HG03108 (cell line): ENCODE data around the gene UGT1A1.

Source experiments
- ATAC-seq: cut with Tn5 transposase; IDR thresholded peaks from one replicate; pipeline ENCODE4 v1.9.1; 2021; ENCODE audit warnings: moderate library complexity; ENCODE audit not compliant: unreplicated experiment

The UGT1A1 gene

DNA sequence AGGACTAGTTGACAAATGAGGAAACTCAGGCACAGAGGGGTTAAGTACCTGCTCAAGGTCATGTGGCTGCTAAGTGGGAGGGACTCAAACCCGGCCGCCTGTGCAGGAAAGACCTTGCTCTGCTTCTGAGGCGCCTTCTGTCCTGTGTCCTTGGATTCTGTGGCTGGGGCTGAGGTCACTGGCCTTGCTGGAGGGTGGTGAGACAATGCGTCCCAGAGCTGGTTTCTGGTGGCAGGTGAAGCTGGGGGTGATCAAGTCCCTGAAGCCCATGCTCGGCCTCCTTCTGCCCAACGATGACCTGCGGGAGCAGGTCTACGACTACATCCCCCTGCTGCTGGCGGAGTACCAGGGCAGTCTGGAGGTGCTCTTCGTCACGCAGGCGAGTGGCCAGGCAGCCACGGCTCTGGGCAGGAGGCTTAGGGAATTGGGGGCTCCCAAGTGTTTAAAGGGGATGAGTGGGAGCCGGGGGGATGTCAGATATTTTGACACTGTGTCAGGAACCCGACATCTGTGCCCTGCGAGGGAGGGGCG lies 34.1 kb downstream of the UGT1A1 start:
- ATAC-seq: no peak

DNA sequence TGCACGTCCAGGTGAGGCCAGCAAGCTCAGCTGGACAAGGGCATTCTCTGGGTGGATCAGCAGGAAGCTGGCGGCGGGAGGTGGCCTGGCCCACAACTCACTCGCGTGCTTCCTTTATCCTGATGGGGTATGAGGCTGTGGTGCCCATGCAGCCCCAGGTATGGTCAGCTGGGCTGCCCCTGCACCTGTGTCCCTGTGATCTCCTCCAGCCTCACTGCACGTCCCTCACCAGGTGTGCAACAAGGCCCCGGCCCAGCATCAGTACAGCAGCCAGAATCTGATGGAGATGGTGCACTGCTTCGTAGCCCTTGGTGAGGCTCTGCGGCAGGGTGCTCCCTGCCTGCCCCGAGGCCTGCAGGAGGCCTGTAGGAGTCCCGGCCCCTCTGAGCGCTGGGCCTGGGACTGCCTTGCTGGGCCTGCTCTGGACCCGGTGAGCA lies 35.7 kb downstream of the UGT1A1 start:
- no peak for ATAC-seq

DNA sequence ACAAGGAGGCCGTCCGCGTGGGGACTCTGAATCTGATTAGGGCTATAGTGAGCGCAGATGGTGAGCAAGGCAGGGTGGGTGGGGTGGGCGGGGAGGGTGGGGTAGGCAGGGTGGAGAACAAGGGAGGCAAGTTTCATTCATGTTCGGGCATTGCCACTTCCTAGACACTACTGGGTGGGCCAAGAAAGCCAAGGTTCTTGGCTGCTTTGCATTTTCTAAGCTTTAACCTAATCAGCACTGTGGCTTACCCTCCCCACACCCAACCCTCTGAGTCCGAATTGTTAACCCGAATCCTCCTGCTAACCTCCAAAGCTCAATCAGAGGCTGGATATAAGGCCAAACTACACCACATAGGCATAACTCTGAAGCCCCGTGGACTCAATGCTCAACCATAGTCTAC lies 36.2 kb downstream of the UGT1A1 start:
- ATAC-seq: no peak

DNA sequence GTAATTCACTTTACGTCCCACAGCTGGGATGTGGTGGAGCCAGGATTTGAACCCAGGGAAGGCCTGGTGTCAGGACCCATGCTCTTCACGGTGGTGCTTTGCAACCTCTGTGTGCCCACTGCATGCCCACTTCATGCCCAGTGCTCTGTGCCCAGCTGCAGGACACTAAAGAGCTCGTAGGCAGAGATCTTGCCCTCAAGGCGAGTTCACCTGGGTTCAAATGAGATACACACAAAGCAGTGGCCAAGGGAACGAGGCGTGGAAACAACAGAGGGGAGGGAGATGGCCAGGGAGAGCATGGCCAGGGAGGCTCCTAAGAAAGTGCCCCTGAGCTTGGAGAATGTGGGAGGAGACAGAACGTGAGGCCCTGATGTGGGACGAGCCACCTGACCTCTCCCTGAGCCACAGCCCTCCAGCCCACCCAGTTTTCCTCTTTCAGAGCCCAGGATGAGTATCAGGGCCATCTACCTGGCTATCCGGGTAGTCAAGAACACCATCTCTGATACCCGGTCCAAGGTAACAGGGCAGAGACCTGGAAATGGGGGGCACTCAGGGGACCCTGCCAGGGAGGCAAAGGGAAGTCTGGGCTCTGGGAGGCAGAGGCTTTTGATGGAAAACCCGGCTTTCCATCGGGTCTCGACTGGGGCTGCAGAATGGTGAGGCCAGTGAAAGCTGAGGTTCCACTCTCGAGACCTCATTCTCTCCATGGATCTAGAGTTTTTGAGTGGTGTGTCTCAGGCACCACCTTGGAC lies 38.4 kb downstream of the UGT1A1 start:
- no peak for ATAC-seq

DNA sequence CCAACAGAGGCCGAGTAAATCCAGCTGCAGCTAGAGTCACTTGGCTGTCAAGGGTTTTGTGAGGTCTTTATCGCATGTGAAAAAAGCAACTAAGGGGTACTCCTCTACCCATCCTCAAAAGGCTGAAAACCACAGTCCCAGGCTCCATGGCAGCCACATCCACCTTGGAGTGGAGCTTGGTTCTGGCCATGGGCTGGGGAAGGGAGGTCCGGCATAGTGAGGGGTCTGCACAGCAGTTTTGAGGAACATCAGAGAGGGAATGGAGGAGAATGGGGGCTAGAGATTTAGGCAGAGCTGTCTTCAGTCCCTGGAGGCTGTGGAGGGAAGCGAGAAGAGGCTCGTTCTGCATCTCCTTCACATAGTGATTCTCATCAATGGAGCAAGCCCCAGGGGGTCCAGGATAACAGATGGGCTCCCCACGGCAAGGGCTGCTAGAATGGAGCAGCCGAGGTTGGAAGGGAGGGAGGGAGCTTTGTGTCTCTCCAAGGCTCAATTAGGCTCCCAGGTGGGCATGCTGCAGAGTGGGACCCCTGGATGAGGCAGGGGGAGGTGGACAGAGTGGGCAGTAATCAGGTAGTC lies 39.1 kb downstream of the UGT1A1 start:
- ATAC-seq: no peak

DNA sequence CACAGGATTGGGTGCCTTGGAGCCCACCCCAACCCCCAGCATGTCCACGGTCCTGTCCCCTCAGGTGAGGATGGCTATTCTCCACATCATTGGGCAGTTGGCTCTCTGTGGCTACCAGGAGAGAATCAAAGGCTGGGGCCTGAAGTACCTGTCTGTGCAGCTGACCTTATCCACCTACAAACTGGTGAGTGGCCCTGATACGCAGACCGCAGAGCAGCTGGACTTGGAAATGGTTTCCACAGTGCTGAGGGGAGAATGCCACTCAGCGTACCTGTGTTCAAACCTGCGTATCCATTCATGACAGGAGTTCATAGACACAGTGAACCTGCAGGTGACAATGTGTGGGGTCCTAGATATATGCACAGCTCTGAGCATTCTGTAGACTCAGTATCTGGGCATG lies 39.6 kb downstream of the UGT1A1 start:
- ATAC-seq: no peak

DNA sequence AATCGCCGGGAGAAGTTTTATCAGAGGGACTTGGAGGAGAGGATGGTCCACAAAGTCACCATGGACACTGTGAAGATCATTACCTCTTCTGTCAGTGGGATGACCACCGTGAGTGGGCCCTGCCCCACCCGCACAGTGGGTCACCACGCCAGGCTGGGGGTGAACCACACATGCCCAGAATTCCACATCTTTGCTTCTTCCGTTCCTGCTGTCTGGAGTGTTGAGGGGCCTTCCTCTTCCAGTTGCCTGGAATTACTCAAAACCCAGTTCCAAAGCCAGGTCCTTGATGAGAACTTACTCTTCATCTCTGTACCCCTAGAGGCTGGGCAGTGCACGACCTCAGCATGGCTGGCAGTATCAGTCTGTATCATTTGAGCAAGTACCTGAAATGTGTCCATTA lies 40.1 kb downstream of the UGT1A1 start:
- ATAC-seq: no peak

DNA sequence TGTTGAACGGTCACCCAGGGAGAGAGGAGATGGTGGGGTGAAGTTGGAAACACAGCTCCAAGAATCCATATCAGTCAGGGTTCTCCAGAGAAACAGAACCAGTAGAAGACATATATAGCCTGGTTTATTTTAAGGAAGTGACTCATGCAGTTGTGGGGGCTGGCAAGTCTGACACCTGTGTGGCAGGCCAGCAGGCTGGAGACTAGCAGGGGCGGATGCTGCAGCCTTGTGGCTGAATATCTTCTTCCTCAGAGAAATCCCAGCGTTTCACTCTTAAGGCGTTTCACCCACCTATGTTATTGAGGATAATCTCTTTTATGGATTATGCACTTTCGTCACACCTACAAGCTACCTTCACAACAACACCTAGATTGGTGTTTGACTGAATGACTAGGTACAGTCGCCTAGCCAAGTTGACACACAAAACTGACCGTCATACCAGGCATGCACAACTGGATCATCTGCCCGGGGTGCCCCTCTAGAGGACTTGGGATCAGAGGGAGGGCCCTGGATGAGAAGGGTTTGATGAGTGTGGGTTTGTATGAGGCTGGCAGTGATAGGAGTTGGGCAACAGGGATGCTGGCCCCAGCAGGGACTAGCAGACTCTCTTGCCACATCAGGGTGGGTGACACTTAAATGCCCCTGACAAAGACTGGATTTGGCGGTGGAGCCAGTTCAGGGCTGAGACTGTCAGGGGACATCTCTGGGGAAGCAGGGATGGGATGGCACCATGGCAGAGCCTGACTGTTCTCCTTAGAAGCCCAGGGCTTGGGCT lies 41.5 kb downstream of the UGT1A1 start:
- no peak for ATAC-seq

DNA sequence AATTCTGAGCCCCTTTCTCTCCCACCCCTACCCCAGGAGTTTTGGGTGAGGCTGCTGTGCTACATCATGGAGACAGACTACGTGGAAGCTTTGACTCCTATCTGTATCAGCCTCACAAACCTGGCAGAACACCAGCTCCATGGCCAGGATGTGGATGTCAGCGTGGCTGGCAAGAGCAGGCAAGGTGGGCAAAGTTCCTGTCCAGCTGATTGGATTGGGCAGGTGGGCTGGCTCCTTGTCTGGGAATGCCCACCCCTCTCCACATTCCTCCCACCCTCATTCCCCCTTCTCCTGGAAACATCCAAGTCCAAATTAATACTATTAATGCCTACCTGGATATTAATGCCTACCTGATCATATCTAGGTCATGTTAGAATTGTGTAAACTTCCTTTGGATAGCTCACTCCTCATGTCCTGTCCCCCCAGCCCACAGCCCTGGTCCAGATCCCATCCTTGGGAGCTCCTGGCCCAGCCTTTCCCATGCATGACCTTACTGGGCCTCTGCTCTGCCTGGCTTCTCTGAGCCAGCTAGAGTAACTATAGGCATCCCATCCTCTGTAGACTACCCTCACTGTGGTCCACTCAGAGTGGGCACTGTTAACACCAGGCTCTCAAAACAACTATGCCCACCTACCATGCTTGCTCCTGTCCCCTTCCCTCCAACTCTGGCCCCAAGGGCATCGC lies 42.2 kb downstream of the UGT1A1 start:
- no peak for ATAC-seq

DNA sequence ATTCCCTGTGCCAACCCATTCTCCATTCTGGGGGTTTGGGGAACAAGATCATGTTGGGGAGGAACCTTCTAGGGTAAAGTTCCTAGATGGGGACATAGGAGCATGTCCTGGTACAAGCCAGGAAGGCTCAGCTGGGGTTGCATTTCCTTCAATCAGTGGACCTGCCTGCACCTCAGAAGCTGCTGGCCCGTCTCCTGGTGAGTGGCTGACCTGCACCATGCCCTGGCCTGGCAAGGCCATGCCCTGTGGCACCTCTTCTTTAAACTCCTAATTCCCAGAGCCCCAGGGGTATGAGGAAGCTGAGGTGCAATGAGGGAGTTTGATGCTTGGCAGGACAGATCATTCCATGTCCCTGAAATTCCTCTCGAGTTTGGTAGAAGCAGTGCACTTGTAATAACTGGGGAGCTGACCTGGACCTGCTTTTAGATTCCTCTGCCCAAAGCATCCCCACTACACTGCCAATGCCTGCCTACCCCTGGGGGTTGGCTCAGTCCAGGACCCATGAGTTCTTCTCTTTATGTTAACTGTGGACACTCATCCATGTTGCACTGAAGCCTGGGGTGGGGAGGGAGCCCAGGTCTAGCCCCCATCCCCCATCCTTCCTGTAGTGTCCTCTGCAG lies 43.3 kb downstream of the UGT1A1 start:
- ATAC-seq: no peak

DNA sequence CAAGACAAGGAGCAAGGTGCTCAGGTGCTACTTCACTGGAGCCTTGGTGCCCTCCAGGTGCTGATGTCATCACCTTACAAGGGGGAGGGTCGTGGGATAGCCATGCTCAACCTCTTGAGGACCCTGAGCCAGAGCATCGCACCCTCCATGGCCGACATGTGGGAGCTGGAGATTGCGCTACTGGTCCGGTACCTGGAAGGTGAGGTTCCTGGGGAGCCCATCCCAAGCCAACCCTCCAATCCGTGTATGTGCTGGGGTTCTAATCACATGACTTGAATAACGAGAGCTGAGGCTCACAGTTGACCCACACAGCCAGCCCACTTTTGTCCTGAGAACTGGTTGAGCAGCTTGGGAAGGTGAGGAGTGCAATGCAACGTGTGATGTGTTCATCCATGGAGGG lies 43.9 kb downstream of the UGT1A1 start:
- no peak for ATAC-seq

DNA sequence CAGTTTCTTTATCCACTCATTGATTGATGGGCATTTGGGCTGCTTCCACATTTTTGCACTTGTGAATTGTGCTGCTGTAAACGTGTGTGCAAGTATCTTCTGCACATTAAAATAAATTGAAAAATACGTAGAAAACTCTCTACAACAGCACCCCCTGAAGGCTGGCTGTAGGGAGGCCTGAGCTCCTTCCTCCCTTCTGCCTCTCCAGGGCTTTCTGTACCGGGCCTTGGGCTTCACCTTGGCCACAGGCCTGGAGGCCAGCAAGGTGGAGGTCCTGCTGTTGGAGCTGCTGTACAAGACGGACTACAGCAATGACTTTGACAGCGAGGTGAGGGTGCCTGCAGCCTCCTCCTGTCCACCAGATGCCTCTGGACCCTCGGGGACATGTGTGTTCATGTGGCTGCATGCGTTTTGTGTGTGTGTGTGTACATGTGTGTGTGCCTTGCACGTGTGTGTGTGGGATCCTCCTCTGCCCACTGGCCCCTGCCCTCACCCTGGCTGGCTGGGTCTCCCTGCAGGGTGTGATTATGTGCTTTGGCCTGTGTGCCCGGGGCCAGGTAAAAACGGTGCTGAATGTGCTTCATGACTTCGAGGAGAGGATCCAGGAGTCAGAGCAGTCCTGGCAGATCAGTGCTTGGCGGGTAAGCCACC lies 47.3 kb downstream of the UGT1A1 start:
- ATAC-seq: no peak

DNA sequence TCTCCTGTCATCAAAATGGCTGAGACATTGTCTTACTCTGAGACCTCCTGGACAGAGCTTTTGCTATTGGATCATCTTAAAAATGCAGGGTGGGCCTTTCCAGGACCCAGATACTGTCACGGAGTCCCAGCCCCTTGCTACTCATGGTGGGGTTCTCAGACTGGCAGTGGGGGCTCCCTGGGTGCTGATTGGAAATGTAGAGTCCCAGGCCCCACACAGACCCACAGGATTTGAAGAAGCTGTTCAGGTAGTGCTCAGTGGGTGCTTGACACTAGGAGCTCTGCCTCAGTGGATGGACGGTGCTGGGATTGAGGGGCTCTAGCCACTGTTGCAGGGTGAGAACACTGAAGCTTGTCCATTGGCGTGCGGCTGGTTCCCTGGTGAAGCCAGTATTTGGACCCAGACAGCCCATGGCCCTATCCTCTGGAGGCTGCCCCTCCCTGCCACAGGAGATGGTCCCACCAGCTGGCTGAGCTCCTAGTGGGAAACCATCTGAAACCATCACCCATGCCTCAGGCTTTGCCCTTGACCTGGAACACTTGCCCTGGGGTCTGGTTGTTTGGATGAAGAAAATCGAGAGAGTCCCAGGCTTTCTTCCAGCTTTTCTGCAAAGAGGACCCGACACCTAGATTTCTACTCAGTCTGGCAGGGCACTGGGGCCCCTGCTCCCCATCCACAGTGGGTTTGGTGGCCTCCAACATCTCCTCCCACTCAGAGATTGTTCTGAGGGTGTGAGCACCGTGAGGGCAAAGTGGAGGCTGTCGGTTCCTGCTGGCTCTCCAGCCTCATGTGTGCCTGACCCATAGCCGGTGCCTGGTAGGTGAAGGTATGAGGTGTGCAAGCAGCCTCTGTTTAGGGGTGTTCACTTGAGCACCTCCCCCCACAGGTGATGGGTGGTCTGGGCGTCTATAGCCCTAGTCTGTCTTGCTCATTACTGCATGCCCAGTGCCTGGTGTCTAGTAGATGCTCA lies 48.2 kb downstream of the UGT1A1 start:
- ATAC-seq: no peak

DNA sequence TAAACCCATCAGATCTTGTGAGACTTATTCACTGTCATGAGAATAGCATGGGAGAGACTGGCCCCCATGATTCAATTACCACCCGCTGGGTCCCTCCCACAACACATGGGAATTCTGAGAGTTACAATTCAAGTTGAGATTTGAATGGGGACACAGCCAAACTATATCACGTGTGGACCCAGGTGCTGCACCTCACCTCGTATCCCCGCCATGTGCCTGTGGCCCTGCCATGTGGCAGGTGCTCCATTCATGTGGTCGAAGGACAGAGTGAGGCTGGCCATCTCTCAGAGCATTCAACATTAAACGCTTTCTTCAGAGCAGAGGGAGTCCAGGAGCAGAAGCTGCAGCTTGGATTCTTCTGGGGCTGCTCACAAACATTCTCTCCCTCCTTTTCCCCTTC lies 50.3 kb downstream of the UGT1A1 start:
- no peak for ATAC-seq

DNA sequence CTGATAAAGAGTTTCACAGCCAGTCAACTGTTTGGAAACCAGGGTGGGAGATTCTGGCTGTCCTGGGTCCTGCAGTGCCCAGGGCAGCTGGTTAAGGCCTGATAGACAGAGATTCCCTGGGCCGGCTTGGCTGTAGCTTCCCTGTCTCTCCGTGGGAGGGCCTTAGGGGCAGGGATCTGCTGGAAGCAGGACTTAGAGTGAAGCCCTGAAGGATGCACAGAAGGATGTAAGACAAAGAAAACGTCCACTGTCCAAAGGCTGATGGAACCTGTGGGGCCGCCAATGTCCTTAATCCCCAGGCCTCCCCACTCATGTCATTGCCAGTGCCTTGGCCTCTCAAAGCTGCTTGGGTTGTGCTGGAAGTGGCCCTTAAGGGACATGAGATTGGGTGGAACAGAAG lies 51.0 kb downstream of the UGT1A1 start:
- ATAC-seq: no peak

DNA sequence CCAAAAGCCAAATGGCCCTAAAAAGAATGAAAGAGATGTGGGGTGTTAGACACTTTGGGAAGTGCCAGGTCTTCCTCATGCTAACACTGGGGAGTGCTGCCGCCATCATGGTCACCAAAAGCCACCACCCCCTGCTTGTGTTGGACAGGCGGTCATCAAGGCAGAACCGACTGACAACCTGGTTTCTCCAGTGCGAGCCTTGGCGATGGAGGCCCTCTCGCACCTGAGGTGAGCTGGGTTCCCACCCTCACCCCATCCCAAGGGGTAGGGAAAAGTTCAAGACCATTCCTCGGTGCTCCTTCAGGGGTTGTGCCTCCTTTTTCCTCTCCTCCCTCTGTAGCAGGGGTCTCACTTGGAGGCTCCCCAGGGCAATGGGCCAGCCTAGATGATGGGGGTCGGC lies 51.7 kb downstream of the UGT1A1 start:
- ATAC-seq: no peak

DNA sequence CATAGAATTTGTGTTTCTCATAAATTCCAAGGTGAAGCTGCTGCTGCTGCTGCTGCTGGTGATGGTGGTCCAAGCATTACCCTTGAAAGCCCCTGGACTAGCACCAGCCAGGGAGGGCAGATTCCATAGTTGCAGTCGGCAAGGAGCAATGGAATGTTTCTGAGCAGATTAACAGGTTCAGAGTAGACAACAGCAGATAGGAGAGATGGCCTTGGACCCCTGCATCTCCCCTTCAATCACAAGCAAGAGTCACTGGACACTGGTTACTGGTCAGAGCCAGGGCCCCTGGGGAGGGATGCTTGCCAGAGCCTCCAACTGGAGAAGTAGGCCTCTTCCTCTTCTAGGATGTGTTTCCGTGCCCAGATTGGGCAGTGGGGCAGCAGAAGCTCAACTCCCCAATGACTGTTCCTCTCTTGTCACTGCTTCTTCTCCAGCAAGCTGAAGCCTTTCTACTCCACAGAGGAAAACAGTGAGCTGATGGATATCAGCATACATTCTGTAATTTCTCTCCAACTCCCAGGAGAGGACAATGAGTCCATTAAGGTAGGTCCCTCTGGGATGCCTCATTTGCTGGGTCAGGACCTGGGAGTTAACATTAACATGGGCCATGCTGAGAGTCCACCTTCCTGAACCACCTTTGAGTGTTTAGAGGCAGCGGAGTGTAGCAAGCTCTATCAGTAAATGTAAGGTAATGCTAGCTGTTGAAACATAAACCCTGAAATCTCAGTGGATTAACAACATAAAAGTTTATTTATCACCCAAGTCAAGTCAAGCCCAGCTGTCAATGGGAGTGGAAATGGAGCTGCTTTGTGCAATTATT lies 53.4 kb downstream of the UGT1A1 start:
- no peak for ATAC-seq

DNA sequence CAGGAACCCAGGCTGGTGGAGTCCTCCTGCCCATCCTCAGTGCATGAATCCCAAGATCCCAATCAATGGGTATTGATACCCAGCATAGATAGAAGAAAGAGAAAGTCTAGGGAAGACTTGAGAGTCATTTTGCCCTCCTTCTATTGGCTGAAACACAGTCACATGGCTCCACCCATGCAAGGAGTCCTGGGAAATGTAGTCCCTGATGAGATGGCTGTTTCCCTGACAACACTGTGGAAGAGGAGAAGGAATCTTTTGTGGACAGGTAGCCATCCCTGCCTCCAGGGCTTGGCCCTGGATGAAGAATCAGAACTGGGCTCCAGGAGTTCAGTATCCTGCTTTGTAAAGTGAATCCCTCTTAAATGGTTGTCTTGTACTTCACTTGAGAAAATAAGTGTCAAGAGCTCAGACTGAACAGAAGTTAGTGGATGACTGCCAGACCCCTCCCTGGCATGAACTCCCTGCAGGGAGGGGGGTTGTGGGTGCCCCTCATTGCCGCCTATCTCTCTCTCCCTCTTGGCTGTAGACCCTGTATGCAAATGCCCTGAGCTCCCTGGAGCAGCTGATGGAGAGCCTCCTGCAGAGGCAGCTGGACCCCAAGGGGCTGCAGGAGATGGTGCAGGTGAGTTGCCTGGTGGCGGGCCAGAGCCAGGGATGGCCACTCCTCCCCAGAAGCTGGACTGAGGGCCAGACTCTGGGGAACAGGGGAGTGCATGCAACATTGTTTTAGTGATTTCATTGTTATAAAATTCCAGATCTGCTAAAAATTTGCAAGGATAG lies 54.2 kb downstream of the UGT1A1 start:
- no peak for ATAC-seq
